Endodermal cell (in vitro differentiated cells): ENCODE results near the gene KCND3. TPM values are rescaled to one million over a fixed set of nuclear protein-coding genes. Genes with fewer than 3 reads are reported as not detected.

ENCODE experiments used
- DNase-seq: peaks from one replicate; pipeline ENCODE4 v3.0.0-alpha.2; 2017
- H3K27ac ChIP-seq: 2 replicates; pipeline ENCODE4 v1.5.1; 2013; ENCODE audit warnings: mild to moderate bottlenecking, low read depth, low read length, moderate library complexity
- H3K27me3 ChIP-seq: 2 replicates; pipeline ENCODE4 v1.6.1; 2013; ENCODE audit warnings: mild to moderate bottlenecking, low read length, moderate library complexity; ENCODE audit not compliant: insufficient read depth, control insufficient read depth, poor library complexity, severe bottlenecking
- H3K36me3 ChIP-seq: 2 replicates; pipeline ENCODE4 v1.7.0; 2013; ENCODE audit warnings: mild to moderate bottlenecking, low read length, moderate library complexity; ENCODE audit not compliant: control insufficient read depth, insufficient read depth
- H3K4me1 ChIP-seq: one replicate; pipeline ENCODE4 v1.7.0; 2013; ENCODE audit warnings: low read length; ENCODE audit not compliant: control insufficient read depth, insufficient read depth
- H3K4me3 ChIP-seq: 2 replicates; pipeline ENCODE4 v1.5.1; 2013; ENCODE audit warnings: mild to moderate bottlenecking, low read length, moderate library complexity
- H3K9ac ChIP-seq: 2 replicates; pipeline ENCODE4 v1.6.1; 2013; ENCODE audit warnings: mild to moderate bottlenecking, low read length, moderate library complexity; ENCODE audit not compliant: poor library complexity, severe bottlenecking; ENCODE audit errors: extremely low read depth
- H3K9me3 ChIP-seq: 2 replicates; pipeline ENCODE4 v1.6.1; 2013; ENCODE audit warnings: mild to moderate bottlenecking, low read length, moderate library complexity; ENCODE audit not compliant: control insufficient read depth
- H3K27ac Mint-ChIP-seq: 2 replicates; pipeline ENCODE4 v1.8.0; 2020; ENCODE audit warnings: mixed read lengths
- H3K27me3 Mint-ChIP-seq: 2 replicates; pipeline ENCODE4 v1.8.0; 2021; ENCODE audit warnings: mild to moderate bottlenecking, mixed read lengths; ENCODE audit not compliant: insufficient read depth
- H3K36me3 Mint-ChIP-seq: 2 replicates; pipeline ENCODE4 v1.8.0; 2020; ENCODE audit warnings: low read depth, mixed read lengths
- H3K4me1 Mint-ChIP-seq: 2 replicates; pipeline ENCODE4 v1.8.0; 2020; ENCODE audit warnings: mixed read lengths
- H3K4me3 Mint-ChIP-seq: 2 replicates; pipeline ENCODE4 v1.8.0; 2020; ENCODE audit warnings: mild to moderate bottlenecking, moderate library complexity, mixed read lengths
- H3K9me3 Mint-ChIP-seq: 2 replicates; pipeline ENCODE4 v1.8.0; 2020; ENCODE audit warnings: mild to moderate bottlenecking, mixed read lengths
- WGBS, 2 experiments: methylation state at CpG; one replicate each; pipeline versions ENCODE4 v1.1.5 to v1.1.7; 2013; ENCODE audit warnings: missing lambda C conversion rate in 2 of 2, mixed read lengths in 1 of 2; ENCODE audit not compliant: insufficient coverage in 1 of 2, insufficient read length in 1 of 2; 5-methylcytosine and 5-hydroxymethylcytosine counted together
- total RNA-seq, 2 donors: library from RNA; stranded (reverse); fragmentation: NEBNext Ultra II Directional in 1 of 2; extraction: Animal tissue kit (Norgen Biotek cat#: 25700) in 1 of 2; gene quantifications; 2 replicates in 1 of 2; 3 replicates in 1 of 2; pipeline ENCODE4 v1.2.1, GENCODE V29; 2021
- TF ChIP-seq, protein P1 (sequence below): fragments of 200-600 bp; sonication (generic); conservative IDR thresholded peaks from 2 replicates; pipeline ENCODE4 v1.5.0; 2021; ENCODE audit warnings: antibody characterized with exemption, mild to moderate bottlenecking

The KCND3 gene
- total RNA-seq, 2 donors from 2014 or later: 0.13 TPM; not detected in 1

DNA sequence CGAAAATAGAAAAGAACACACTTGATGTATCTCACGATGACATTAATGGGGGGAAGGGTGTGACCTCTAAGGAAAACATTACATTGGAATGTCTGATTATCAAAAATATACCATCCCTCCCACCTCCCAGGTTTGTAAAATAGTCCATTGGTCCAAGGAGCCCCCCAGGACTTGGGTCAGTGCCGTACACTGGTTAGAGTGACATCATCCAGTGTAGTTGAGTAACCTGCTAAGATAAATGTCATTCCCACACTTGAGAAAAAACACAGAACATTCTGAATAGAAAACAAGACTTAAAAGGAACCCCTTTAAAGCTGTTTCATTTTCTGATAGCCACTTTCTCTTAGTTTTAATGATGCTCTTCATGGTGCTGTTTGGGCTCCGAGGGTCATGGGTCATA is 218.6 kb downstream of the KCND3 start:
- H3K36me3 Mint-ChIP-seq: peaks cover 16% of the 10 kb centered on the region
- Histone ChIP-seq H3K27me3 (no peaks in the 10 kb centered on the region), H3K27ac (no peak overlapping the region), H3K9me3 (no peaks in the 10 kb centered on the region), H3K36me3 (peaks cover 42% of the 10 kb centered on the region), H3K9ac (no peak overlapping the region), H3K4me3 (no peak overlapping the region), H3K4me1 (no peaks in the 10 kb centered on the region)
- WGBS, 2 experiments: 97 to 100% methylated on average over 1 to 4 of the region's 4 CpGs
- H3K4me3 Mint-ChIP-seq: no peak overlapping the region
- H3K27me3 Mint-ChIP-seq: peaks cover 2% of the 10 kb centered on the region
- no peaks in the 10 kb centered on the region for H3K4me1 Mint-ChIP-seq
- no peaks in the 10 kb centered on the region for H3K9me3 Mint-ChIP-seq
- TF ChIP-seq, protein P1, sequence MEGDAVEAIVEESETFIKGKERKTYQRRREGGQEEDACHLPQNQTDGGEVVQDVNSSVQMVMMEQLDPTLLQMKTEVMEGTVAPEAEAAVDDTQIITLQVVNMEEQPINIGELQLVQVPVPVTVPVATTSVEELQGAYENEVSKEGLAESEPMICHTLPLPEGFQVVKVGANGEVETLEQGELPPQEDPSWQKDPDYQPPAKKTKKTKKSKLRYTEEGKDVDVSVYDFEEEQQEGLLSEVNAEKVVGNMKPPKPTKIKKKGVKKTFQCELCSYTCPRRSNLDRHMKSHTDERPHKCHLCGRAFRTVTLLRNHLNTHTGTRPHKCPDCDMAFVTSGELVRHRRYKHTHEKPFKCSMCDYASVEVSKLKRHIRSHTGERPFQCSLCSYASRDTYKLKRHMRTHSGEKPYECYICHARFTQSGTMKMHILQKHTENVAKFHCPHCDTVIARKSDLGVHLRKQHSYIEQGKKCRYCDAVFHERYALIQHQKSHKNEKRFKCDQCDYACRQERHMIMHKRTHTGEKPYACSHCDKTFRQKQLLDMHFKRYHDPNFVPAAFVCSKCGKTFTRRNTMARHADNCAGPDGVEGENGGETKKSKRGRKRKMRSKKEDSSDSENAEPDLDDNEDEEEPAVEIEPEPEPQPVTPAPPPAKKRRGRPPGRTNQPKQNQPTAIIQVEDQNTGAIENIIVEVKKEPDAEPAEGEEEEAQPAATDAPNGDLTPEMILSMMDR: no peak
- no peak overlapping the region for H3K27ac Mint-ChIP-seq
- DNase-seq: no peak

DNA sequence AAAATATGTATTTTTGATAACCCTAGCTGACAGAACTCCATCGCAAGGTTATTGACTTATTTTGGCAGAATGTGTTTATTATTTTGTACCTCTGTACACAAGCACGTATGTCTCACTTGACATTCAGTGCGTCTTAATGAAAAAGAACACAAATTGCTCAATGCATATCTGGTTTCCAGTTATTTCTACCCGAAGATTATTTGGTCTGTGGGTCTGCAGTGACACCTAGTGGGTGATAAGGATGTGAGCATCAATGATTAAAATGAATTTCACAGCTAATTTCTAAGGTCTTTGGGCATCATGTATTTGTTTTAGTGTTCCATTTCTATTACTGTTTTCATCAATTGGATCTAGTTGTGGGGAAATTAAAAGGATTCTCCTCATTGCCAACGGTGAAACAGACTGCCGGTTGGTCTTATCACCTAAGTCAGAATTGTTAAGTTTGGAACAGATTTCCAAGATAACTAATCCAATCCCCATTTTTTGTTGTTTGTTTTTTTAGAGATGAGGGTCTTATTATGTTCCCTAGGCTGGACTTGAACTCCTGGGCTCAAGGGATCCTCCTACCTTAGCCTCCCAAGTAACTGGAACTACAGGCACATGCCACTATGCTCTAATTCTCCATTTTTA is 219.8 kb downstream of the KCND3 start:
- 75 to 82% methylated on average over 6 of the region's 6 CpGs for WGBS, 2 experiments
- H3K4me3 ChIP-seq: no peak overlapping the region
- peaks cover 55% of the 10 kb centered on the region for H3K36me3 ChIP-seq
- no peaks in the 10 kb centered on the region for H3K4me1 Mint-ChIP-seq
- H3K4me3 Mint-ChIP-seq: no peak overlapping the region
- no peaks in the 10 kb centered on the region for H3K4me1 ChIP-seq
- no peak overlapping the region for H3K9ac ChIP-seq
- no peak overlapping the region for H3K27ac ChIP-seq
- no peaks in the 10 kb centered on the region for H3K9me3 ChIP-seq
- peaks cover 24% of the 10 kb centered on the region for H3K36me3 Mint-ChIP-seq
- peaks cover 2% of the 10 kb centered on the region for H3K27me3 Mint-ChIP-seq
- H3K9me3 Mint-ChIP-seq: no peaks in the 10 kb centered on the region
- no peak for DNase-seq
- TF ChIP-seq, protein P1: peak; percentile 87
- no peak overlapping the region for H3K27ac Mint-ChIP-seq
- no peaks in the 10 kb centered on the region for H3K27me3 ChIP-seq

DNA sequence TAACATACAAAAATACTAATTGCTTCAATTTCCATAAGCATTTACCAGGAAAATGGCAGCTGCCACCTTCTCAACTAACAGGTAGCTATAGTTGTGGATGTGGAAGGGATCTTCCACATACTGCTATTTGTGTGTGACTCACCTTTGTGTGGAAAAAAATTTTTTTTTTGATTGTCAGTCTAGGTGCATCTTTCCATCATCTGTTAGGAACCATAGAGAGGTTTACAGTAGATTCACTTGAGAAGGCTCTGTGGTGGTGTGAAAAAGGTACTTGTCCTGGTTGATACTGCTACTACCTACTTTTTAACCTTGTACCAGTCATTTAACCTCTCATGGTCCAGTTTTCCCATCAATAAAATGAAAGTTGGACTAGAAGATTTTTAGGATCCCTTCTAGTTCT is 220.8 kb downstream of the KCND3 start:
- no peaks in the 10 kb centered on the region for H3K9me3 Mint-ChIP-seq

More for the DNA sequence above, 220.8 kb downstream of the KCND3 start:
- Histone ChIP-seq H3K27ac (no peak overlapping the region), H3K36me3 (peaks cover 63% of the 10 kb centered on the region), H3K4me3 (no peak overlapping the region), H3K9me3 (no peaks in the 10 kb centered on the region), H3K9ac (no peak overlapping the region), H3K27me3 (no peaks in the 10 kb centered on the region), H3K4me1 (no peaks in the 10 kb centered on the region)
- Mint-ChIP-seq H3K4me1 (no peaks in the 10 kb centered on the region), H3K27me3 (peaks cover 2% of the 10 kb centered on the region), H3K4me3 (no peak overlapping the region), H3K27ac (no peak overlapping the region), H3K36me3 (peaks cover 25% of the 10 kb centered on the region)
- DNase-seq: no peak
- TF ChIP-seq, protein P1: no peak
